ENCODE data around the gene TBC1D14. TPM values are rescaled to one million over a fixed set of nuclear protein-coding genes. Genes with fewer than 3 reads are reported as not detected.

TBC1D14 gene
- total and polyA plus RNA-seq, 10 donors = 13.7 to 114 (median 68.4) TPM

- no peak for TF ChIP-seq POLR2A (IDR thresholded peaks at IDR 0.05)
- TF ChIP-seq CTCF (IDR thresholded peaks at IDR 0.05 in 8 of 11, conservative IDR thresholded peaks at IDR 0.05 in 3 of 11) = no peak
- no peak for TF ChIP-seq POLR2AphosphoS5 (IDR thresholded peaks at IDR 0.05)
- H3K27me3 ChIP-seq (replicated peaks in 1 of 7) = no peaks in the 10 kb centered on the region
- peaks cover 13 to 64% (median 34%) of the 10 kb centered on the region in 6 donors for H3K4me1 ChIP-seq
- peaks cover 0 to 92% (median 40%) of the 10 kb centered on the region in 6 donors for H3K36me3 ChIP-seq
- H3K4me3 ChIP-seq = no peak overlapping the region
- H3K9me3 ChIP-seq = no peaks in the 10 kb centered on the region
- peak overlapping the region in 1 of 8 donors; percentile 0 for H3K27ac ChIP-seq
- intact Hi-C loops (cut with DNase I; ENCODE audit: low total_unique reads) = loop anchor here (5.0 to 10.0 kb wide), 3 partner anchors 88 to 202 kb away; partner anchors contain the start of gene KIAA0232
- no peak for DNase-seq
These were observed 36.3 kb upstream of the TBC1D14 start for GRCh38 chr4:6873291-6873690.

DNA sequence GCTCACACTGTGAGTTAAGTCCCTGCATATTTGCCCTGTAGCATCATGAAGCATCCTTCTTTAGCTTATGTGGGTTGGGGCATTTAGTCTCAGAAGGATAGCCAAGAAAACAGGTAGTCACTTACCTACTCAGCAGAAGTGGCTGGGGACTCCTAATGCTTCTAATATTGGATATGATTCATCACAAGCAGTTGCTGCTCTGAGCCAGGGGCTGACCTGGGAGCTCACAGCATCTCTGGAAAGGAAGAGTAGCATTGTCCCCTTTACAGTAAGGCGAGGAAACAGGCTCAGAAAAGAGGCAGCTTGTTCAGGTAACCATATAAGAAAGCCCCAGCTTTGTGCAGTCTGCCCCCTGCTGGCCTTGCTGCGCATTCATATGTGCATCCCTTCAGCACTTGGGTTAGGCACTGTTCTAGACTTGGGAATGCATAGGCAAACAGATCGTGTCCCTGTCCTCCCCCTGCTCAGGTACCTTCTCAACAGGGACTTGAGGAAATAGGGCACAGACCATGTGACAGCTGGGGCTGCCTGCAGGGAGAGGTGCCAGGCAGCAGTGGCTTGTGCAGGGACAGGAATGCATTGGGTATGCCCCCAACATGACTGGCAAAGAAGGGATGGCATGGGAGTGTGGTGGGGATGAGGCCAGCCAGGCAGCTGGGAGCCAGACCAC lies 35.7 kb upstream of the TBC1D14 start:
- Histone ChIP-seq H3K36me3 (peaks cover 0 to 92% (median 46%) of the 10 kb centered on the region in 6 donors), H3K27me3 (replicated peaks in 1 of 7) (no peaks in the 10 kb centered on the region), H3K4me1 (peaks cover 13 to 64% (median 31%) of the 10 kb centered on the region in 6 donors), H3K9me3 (no peaks in the 10 kb centered on the region), H3K4me3 (no peak overlapping the region), H3K27ac (peak overlapping the region in 2 of 8 donors; percentile 74 to 76)
- WGBS, 5 donors = 29 to 73% (median 61%) methylated on average over 3 of the region's 3 CpGs
- intact Hi-C loops (cut with DNase I; ENCODE audit: low total_unique reads) = loop anchor here (5.0 to 10.0 kb wide), 3 partner anchors 89 to 201 kb away; partner anchors contain the start of gene KIAA0232
- DNase-seq = peak; percentile 93
- TF ChIP-seq POLR2AphosphoS5 (IDR thresholded peaks at IDR 0.05) (peak in 2 of 3 donors; percentile 20 to 45), CTCF (IDR thresholded peaks at IDR 0.05 in 8 of 11, conservative IDR thresholded peaks at IDR 0.05 in 3 of 11) (peak; percentile 60 to 93 (median 86)), POLR2A (IDR thresholded peaks at IDR 0.05) (no peak)

DNA sequence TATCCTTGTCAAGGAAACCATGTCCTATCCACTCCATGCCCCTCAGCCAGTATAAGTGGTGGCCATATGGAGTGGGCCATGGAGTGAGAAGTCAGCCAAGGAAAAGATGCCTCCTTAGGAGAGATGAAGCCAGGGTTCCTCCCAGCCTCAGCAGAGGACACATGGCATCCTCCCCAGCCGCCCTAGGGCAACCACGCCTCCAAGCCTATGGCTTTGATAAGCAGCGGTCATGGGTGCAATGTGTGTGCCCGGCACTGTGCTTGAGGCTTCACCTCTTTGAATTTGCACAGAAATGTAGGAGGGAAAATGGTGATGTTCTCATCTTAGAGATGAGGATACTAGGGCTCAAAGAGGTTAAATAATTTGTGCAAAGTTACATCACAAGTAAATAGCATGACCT lies 34.6 kb upstream of the TBC1D14 start:
- H3K27me3 ChIP-seq (replicated peaks in 1 of 7) = no peaks in the 10 kb centered on the region
- intact Hi-C loops (cut with DNase I; ENCODE audit: low total_unique reads) = loop anchor here (5.0 to 10.0 kb wide), 3 partner anchors 90 to 200 kb away; partner anchors contain the start of gene KIAA0232
- H3K4me1 ChIP-seq = peaks cover 13 to 63% (median 31%) of the 10 kb centered on the region in 6 donors
- peaks cover 0 to 95% (median 53%) of the 10 kb centered on the region in 6 donors for H3K36me3 ChIP-seq
- H3K27ac ChIP-seq = peak overlapping the region in 7 of 8 donors; percentile 32 to 76 (median 69)
- WGBS, 5 donors = 87 to 96% (median 93%) methylated on average over 4 of the region's 4 CpGs
- no peak for TF ChIP-seq POLR2A (IDR thresholded peaks at IDR 0.05)
- TF ChIP-seq CTCF (IDR thresholded peaks at IDR 0.05 in 8 of 11, conservative IDR thresholded peaks at IDR 0.05 in 3 of 11) = no peak
- no peak for TF ChIP-seq POLR2AphosphoS5 (IDR thresholded peaks at IDR 0.05)
- H3K9me3 ChIP-seq = no peaks in the 10 kb centered on the region
- DNase-seq = no peak
- H3K4me3 ChIP-seq = peak overlapping the region in 1 of 8 donors; percentile 11

- Histone ChIP-seq H3K9me3 (no peaks in the 10 kb centered on the region), H3K27ac (peak overlapping the region in 7 of 8 donors; percentile 32 to 76 (median 69)), H3K36me3 (peaks cover 0 to 94% (median 54%) of the 10 kb centered on the region in 6 donors), H3K27me3 (replicated peaks in 1 of 7) (no peaks in the 10 kb centered on the region), H3K4me3 (peak overlapping the region in 1 of 8 donors; percentile 11), H3K4me1 (peaks cover 13 to 58% (median 31%) of the 10 kb centered on the region in 6 donors)
- 17 to 31% (median 19%) methylated on average over 2 to 4 of the region's 4 CpGs for WGBS, 5 donors
- intact Hi-C loops (cut with DNase I; ENCODE audit: low total_unique reads) = loop anchor here (10.0 kb wide), 2 partner anchors 91 to 199 kb away; partner anchors contain the start of gene KIAA0232
- peak in 1 of 11 experiments; percentile 11 for TF ChIP-seq CTCF (IDR thresholded peaks at IDR 0.05 in 8 of 11, conservative IDR thresholded peaks at IDR 0.05 in 3 of 11)
- peak; percentile 49 to 69 (median 67) for TF ChIP-seq POLR2AphosphoS5 (IDR thresholded peaks at IDR 0.05)
- TF ChIP-seq POLR2A (IDR thresholded peaks at IDR 0.05) = no peak
- DNase-seq = peak; percentile 88
These were observed 34.2 kb upstream of the TBC1D14 start for GRCh38 chr4:6875431-6875831.

Measured in spleen (tissue), 11 donors.